Adipocyte (in vitro differentiated cells): ENCODE data around the gene ABHD2.

Experiments
- DNase-seq: peaks from one replicate; pipeline ENCODE4 v3.0.0-alpha.2; 2015; ENCODE audit warnings: low read depth
- H3K27me3 ChIP-seq: replicated peaks from 2 replicates; pipeline ENCODE4 v1.7.0; 2013; ENCODE audit warnings: mild to moderate bottlenecking, low read length, moderate library complexity; ENCODE audit not compliant: control insufficient read depth, insufficient read depth
- H3K36me3 ChIP-seq: 2 replicates; pipeline ENCODE4 v1.7.0; 2013; ENCODE audit warnings: low read length, mild to moderate bottlenecking, moderate library complexity; ENCODE audit not compliant: control insufficient read depth, insufficient read depth, severe bottlenecking
- H3K4me1 ChIP-seq: 2 replicates; pipeline ENCODE4 v1.7.0; 2013; ENCODE audit warnings: mild to moderate bottlenecking, low read length, moderate library complexity; ENCODE audit not compliant: control insufficient read depth, insufficient read depth
- H3K4me3 ChIP-seq: 2 replicates; pipeline ENCODE4 v1.7.0; 2013; ENCODE audit warnings: mild to moderate bottlenecking, low read length, moderate library complexity
- H3K9ac ChIP-seq: 2 replicates; pipeline ENCODE4 v1.7.0; 2013; ENCODE audit warnings: mild to moderate bottlenecking, low read length, moderate library complexity
- H3K9me3 ChIP-seq: 2 replicates; pipeline ENCODE4 v1.7.0; 2013; ENCODE audit warnings: mild to moderate bottlenecking, low read length, moderate library complexity; ENCODE audit not compliant: control insufficient read depth

The ABHD2 gene

DNA sequence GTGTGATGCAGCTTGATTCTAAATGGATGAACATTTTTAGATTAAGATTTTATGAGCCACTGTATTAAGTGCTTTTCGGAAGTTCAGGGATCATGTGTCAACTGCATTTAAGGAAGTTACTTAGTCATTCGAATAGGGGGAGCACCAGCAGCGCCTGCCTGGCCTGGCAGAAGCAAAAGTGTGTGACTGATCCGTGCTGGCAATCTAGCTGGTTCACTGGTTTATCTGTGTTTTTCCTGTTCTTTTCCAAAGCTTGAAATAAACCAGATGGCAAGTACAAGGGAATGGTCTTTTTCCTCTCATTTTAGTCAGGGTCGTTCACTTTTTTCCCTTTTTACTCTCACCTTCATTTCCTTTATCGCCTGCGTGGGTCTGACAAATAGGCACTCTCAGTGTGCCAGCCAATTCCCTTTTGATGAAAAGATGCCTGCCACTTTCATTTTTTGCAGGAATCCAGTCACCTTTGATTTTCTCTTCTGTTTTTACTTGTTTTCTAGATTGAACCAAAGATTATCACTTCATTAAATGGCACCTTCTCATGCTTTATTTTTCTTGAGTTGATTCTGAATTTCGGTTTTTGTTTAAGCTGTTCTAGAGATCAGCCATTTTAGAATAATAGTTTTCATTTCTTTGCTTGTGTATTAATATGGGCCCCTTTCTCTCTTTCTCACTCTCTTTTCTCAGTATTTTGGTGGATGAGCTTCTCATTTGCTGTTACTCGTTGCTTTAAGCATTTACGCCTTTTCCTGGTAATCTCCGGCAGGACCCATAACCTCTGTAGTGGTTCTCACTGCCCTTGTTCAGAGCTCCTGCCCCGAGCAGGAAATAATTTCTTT, 2.8 kb downstream of the ABHD2 start:
- Histone ChIP-seq H3K4me3 (peak overlapping the region; percentile 69), H3K9me3 (no peaks in the 10 kb centered on the region), H3K9ac (peak overlapping the region; percentile 74), H3K4me1 (peaks cover 48% of the 10 kb centered on the region), H3K36me3 (peaks cover 4% of the 10 kb centered on the region), H3K27me3 (no peaks in the 10 kb centered on the region)
- peak; percentile 77 for DNase-seq

DNA sequence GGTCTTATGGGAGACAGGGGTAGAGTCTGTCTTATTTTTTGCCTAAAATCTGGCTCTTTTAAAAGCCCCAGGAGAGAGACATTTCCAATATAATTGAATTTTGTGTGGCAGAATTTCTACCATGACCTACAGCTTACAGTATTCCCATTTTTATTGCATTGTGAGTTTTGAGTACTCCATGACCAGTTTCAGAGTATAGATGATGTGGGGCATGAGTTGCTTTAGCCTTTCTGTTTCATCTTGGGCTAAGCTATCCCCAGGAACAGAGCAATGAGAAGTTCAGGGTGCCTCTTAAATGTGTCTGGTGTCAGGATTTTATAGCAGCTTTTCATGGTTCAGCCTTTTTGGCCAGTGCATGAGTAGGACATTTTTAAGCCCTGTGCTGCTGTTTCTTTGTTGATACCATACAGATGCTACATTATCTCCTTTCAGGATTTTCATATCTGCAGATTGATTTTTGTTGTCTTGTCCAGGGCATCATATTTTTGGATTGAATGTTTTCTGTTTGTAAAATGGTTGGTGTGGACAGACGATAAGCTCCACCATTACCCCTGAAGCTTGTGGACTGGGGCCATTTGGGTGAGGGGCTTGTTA, 3.5 kb downstream of the ABHD2 start:
- Histone ChIP-seq H3K4me3 (peak overlapping the region; percentile 69), H3K4me1 (peaks cover 56% of the 10 kb centered on the region)

DNA sequence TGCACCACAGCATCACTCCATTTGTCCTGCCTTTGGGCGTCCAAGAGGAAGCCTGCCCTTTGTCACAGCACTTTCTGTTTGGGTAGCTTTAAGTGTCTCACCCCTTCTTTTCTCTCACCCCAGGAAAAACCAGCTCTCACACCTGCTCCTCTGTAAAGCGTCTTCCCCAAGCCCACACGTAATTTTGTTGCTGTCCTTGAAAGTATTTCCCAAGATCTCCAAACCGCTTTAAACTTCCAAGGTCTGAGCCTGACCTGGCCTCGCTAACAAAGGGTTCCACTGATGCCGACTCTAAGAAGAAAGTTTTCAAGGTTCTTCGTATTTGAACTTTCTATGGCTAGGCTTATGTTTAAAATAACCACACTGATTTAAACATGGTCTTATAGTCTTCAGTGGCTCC, 5.3 kb downstream of the ABHD2 start:
- no peak for DNase-seq
- Histone ChIP-seq H3K36me3 (peaks cover 5% of the 10 kb centered on the region), H3K4me1 (peaks cover 65% of the 10 kb centered on the region), H3K9ac (no peak overlapping the region), H3K27me3 (no peaks in the 10 kb centered on the region), H3K4me3 (no peak overlapping the region), H3K9me3 (no peaks in the 10 kb centered on the region)

More for the DNA sequence above, 3.5 kb downstream of the ABHD2 start:
- peaks cover 5% of the 10 kb centered on the region for H3K36me3 ChIP-seq
- DNase-seq = no peak
- H3K9ac ChIP-seq = peak overlapping the region; percentile 74
- H3K9me3 ChIP-seq = no peaks in the 10 kb centered on the region
- no peaks in the 10 kb centered on the region for H3K27me3 ChIP-seq

DNA sequence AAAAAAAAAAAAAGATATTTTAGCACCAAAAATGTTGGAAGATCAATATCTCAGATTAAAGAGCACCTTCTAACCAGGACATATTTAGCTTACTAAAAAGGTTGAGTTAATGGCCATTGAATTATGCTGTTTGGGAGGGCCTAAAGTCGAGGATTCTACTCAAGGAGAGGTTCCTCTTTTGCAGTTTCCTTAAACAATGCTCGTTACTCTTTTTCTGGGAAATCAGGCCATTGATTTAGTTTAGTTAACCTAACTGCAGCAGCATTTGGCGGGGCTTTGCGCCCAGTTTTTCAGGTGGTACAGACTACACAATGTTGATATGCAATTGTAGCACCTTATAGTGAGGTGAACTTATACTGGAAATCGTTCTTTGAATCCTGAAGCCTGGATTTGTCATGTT, 6.8 kb downstream of the ABHD2 start:
- Histone ChIP-seq H3K9ac (no peak overlapping the region), H3K27me3 (no peaks in the 10 kb centered on the region), H3K4me3 (no peak overlapping the region), H3K9me3 (no peaks in the 10 kb centered on the region), H3K36me3 (peaks cover 5% of the 10 kb centered on the region), H3K4me1 (peaks cover 57% of the 10 kb centered on the region)
- no peak for DNase-seq

- no peaks in the 10 kb centered on the region for H3K27me3 ChIP-seq
- H3K4me3 ChIP-seq = no peak overlapping the region
- no peaks in the 10 kb centered on the region for H3K9me3 ChIP-seq
Measured at GRCh38 chr15:89095556-89095955, 7.3 kb downstream of the ABHD2 start.

GRCh38 chr15:89096664-89097063, 8.4 kb downstream of the ABHD2 start:
- no peaks in the 10 kb centered on the region for H3K9me3 ChIP-seq
- peaks cover 5% of the 10 kb centered on the region for H3K36me3 ChIP-seq
- H3K4me1 ChIP-seq = peaks cover 52% of the 10 kb centered on the region
- peak overlapping the region; percentile 23 for H3K4me3 ChIP-seq
- H3K9ac ChIP-seq = no peak overlapping the region
- no peaks in the 10 kb centered on the region for H3K27me3 ChIP-seq
- no peak for DNase-seq

More at GRCh38 chr15:89095556-89095955, 7.3 kb downstream of the ABHD2 start:
- H3K4me1 ChIP-seq = peaks cover 54% of the 10 kb centered on the region
- no peak overlapping the region for H3K9ac ChIP-seq
- no peak for DNase-seq
- H3K36me3 ChIP-seq = peaks cover 5% of the 10 kb centered on the region

- Histone ChIP-seq H3K4me3 (peak overlapping the region; percentile 23), H3K4me1 (peaks cover 52% of the 10 kb centered on the region), H3K27me3 (no peaks in the 10 kb centered on the region), H3K9me3 (no peaks in the 10 kb centered on the region), H3K9ac (no peak overlapping the region), H3K36me3 (peaks cover 5% of the 10 kb centered on the region)
- DNase-seq = no peak
Measured at GRCh38 chr15:89097313-89097712, 9.1 kb downstream of the ABHD2 start.

DNA sequence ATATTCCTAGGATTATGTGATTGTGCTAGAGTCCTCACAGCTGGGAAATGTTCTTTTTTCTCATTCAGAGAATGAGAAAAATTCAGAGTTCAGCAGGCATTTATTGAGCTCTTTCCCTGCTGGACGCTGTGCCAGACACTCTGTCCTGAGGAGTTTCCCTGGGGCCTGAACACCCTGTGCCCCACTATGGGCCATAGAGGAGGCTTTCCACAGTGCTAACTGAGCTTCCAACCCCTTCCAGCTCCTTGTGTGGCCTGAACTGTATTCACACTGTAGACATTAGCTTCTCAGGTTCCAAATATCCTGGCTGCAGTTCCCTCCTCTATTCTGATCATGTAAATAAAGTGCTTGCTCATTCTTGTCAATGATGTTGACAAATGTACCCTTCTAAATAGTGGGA, 10.0 kb downstream of the ABHD2 start:
- no peaks in the 10 kb centered on the region for H3K27me3 ChIP-seq
- no peak overlapping the region for H3K4me3 ChIP-seq
- H3K4me1 ChIP-seq = peaks cover 54% of the 10 kb centered on the region
- H3K9ac ChIP-seq = peak overlapping the region; percentile 31
- peaks cover 5% of the 10 kb centered on the region for H3K36me3 ChIP-seq
- no peaks in the 10 kb centered on the region for H3K9me3 ChIP-seq
- DNase-seq = peak; percentile 51

DNA sequence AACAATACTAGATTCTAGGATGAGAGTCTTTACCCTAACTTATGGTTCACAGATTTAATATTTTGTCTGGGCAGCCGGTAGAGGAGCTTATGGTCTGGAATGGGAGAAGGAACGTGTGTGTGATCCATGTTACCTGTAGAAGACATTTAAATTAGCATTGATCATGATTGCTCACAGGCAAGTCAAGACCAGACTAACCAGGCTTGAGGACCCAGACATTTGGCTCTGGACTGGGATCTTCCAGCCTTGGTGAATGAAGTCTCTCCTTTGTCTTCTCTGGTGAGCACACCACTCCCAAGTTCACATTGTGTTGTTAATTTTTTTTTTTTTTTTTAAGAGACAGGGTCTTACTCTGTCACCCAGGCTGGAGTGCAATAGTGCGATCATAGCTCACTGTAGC, 11.7 kb downstream of the ABHD2 start:
- Histone ChIP-seq H3K9ac (no peak overlapping the region), H3K27me3 (no peaks in the 10 kb centered on the region), H3K9me3 (no peaks in the 10 kb centered on the region), H3K4me3 (no peak overlapping the region), H3K4me1 (peaks cover 70% of the 10 kb centered on the region), H3K36me3 (peaks cover 5% of the 10 kb centered on the region)
- DNase-seq = no peak

- Histone ChIP-seq H3K27me3 (no peaks in the 10 kb centered on the region), H3K4me1 (peaks cover 78% of the 10 kb centered on the region), H3K9me3 (no peaks in the 10 kb centered on the region), H3K36me3 (no peaks in the 10 kb centered on the region), H3K9ac (peak overlapping the region; percentile 22), H3K4me3 (peak overlapping the region; percentile 53)
- DNase-seq = peak; percentile 97
Measured at GRCh38 chr15:89101302-89102193, 13.3 kb downstream of the ABHD2 start.
